ENCODE results near the gene NF2.

NF2 gene

GRCh38 chr22:29673361-29674066 lies 70.1 kb downstream of the NF2 start:
- DNase-seq = no peak

GRCh38 chr22:29674121-29674520 lies 70.7 kb downstream of the NF2 start:
- DNase-seq = no peak

GRCh38 chr22:29679316-29679715 lies 75.9 kb downstream of the NF2 start:
- no peak for DNase-seq

- no peak for DNase-seq
Measured at GRCh38 chr22:29683536-29683935, 80.1 kb downstream of the NF2 start.

GRCh38 chr22:29684244-29684643 lies 80.8 kb downstream of the NF2 start:
- DNase-seq = no peak

- no peak for DNase-seq
Measured at GRCh38 chr22:29689206-29689879, 85.9 kb downstream of the NF2 start.

- peak; percentile 35 for DNase-seq
Measured at GRCh38 chr22:29689880-29690213, 86.4 kb downstream of the NF2 start.

DNA sequence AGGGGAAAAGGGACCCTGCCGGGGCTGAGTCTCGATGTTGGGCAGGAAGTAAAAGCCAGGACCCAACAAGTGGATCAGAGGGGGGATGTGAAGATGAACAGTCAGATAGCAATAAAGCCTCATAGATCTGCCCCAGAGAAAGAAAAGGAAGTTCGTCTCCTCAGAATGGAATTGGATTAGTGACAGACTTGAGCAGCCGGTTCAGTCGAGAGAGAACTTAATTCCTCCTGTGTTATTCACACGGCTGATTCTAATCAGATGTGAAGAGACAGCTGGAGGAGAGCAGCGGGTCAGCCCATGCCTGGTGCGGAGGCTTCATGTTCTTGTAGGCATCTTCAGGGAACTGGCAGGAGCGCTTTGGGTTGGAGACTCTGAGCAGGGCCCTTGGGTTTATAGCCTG lies 87.0 kb downstream of the NF2 start:
- DNase-seq = no peak

DNA sequence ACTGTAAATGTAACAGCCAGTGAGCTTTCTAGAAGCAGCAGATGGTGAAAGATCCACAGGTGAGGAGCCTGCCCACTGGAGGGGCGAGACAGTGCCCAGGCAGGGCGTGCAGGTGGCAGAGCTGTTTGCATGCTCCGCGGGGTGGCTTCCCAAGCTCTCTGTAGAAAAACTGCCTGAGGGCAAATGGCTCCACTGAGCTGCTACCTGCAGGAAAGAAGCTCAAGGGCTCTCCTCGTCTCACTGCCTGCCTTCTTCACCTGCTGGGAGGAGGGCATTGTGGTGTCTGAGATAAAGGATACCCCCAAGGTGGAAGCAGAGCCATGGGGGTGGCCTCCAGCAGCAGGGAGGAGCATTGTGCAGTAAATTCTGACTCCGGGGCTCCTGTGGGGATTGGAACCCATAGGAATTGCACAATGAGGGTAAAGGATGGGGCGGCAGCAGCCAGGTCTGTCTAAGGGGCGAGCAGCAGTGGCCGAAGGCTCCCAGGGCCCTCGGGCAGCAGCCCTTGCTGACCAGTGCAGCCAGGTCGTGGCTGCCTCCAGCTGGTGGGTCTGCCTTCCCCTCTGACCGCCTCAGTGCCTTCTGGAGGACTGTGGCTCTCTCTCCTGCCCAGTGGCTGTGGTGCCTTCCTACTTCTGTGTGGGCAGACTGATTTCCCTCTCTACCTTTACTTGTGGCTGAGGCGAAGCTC lies 88.3 kb downstream of the NF2 start:
- no peak for DNase-seq

DNA sequence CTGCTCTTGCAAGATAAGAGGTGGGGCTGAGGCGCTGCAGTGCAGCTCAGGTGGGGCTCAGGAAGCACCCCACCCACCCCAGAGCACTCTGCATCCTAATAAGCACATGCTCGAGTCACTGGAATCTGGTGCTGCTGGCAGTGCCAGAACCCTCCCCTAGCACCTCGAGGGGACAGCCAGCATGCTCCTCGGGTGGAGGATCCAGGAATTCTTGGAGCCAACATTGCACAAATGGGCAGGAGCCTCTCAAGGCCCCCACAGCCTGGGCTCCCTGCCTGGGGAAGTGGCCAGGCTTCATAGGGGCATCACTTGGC lies 88.9 kb downstream of the NF2 start:
- DNase-seq = no peak

DNA sequence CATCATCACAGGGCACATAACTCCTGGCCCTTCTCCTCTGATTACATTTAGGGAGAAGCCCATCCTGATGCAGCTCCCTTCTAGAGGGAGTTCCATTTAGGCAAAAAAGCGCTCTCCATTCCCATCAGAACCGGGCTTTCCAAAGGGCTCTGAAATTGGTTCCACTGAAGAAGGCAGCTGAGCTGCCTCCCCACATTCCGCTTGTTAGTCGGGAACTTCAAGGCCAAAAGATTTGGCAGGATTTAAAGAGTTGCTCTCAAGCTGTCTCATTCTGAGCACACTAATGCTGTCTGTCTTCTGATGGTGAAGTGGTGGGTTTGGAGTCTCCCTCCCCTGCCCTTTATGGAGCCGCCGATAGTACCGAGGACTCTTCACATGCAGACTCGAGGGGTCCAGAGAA lies 89.7 kb downstream of the NF2 start:
- DNase-seq = no peak

DNA sequence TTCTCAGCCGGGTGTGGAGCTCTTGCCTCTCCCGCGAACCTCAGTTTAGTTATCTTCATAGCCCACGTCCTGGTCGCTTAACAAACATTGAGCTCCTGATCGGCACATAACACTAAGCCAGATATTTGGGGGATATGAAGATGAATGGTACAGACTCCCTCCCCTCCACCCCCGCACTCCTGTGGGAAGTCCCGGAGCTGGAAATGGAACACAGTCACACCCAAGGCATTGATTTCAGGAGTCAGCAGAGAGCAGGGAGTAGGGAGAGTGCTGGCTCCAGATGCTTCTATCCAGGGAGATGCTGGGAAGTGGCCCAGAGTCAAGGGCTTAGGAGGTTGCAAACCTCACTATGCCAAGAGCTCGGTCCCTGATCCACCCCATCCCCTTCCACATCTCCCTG lies 90.2 kb downstream of the NF2 start:
- DNase-seq = no peak

- no peak for DNase-seq
Measured at GRCh38 chr22:29695129-29695926, 91.9 kb downstream of the NF2 start.

- no peak for DNase-seq
Measured at GRCh38 chr22:29697853-29698598, 94.6 kb downstream of the NF2 start.

GRCh38 chr22:29700206-29700899 lies 96.9 kb downstream of the NF2 start:
- no peak for DNase-seq

- no peak for DNase-seq
Measured at GRCh38 chr22:29700900-29701154, 97.4 kb downstream of the NF2 start.

DNA sequence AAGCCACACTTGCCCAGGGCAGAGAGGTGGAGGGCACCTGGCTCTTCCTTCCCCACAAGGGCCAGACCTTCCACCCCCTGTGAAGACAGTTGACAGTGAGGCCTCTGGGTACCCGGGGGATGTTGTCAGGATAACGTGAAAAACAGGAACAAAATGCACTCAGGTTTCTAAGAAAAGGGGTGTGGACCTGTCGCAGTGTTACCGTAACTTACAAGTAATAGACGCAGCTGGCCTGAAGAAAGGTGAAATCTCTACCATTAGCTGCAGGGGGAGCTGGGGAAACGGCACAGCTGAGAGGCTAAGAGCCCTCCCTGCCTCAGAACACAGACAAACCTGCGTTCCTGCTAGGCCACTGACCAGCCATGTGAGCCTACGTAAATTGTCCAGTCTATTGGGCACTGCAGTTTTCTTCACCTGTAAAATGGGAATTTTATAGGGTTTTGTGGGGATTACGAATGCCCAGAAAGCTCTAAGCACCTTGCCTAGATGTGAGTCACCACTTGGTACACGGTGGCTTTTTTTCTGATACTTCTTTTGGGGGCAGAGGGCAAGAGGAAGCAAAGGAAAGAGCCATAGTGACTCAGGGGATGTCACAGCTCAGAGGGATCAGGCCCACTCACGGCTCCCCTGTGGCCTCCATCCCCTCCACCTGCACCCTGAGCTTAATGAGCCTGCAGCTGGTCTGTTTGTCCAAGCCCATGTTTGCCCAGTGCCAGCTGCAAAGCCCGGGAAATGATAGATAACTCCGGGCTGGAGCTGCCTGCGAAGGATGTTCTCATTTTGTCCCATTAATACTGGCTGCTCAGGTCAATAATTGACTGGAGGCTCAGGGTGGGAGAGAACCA lies 97.9 kb downstream of the NF2 start:
- DNase-seq = peak; percentile 8

DNA sequence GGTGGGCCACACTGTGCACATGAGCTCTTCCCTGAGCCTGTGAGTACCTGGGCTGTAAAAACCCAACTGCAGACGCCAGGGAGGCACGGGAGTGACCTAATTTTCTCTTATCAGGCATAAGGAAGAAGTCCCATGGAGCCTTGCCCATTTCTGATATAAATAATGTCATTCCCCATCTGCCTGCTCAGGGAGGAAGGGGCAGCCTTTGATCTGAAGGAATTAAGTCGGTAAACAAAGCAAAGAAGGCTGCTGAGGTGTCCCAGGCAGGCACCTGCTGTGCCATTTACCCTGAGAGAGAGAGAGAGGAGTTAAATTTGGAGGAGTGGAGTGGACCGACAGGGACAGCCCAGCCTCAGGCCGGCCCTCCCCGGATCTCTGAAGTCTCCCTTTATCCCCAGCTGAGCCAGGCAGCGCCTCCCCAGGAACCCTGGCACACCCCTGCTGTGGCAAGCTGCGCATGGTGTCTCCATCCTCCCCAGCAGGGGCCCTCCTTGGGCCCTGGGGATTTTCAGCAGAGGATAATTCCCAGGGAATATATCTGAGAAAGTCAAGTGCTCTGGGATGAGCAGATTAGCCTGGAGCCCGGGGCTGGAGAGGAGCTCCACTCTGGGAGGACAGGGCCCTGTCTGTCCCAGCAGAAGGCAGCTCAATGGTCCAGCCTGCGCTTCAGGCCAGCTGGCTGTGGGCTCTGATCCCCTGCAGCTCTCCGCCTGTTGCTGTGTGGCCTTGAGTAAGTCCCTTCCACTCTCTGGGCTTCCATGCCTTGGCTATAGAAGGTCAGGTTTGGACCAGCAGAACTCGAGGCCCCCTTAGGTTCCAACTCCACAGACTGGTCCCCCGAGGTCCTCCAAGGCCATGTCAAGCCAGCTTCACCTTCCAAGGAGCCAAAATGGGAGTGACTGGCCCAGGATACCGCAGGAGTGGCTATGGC lies 98.8 kb downstream of the NF2 start:
- no peak for DNase-seq

GRCh38 chr22:29702931-29703501 lies 99.6 kb downstream of the NF2 start:
- no peak for DNase-seq

DNA sequence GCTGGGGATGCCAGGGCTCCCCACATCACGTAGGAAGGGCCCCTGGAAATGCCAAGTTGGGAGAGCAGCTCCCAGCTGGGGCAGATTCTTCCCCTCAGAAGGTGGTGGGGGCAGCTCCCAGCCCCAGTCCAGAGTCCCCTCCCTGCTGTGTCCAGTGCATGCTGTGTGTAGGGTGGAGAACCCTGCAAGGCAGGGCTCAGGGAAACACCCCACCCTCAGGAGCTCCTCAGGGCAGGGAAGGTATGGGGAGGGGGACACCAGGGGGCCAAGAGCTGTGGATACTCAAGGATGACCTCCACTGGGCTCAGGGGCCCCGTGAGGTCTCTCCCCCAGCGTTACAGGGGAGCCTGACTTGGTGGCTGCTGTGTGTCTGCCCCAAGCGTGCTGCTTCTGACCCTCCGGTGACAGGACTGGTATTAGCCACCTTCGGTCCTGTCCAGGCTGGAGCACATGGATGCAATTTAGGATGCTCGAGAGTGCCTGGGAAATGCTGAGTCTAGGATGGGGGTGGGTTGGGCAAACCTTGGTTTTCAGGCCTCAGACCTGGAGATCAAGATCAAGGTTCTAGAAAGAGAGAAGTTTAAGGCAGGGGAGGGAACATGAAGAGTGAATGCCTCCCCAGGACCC lies 100.2 kb downstream of the NF2 start:
- DNase-seq = no peak

All from activated naive CD4-positive, alpha-beta T cell treated with Interleukin-2 at 50 U/mL for 16 hours (primary cell).